ENCODE measurements around the gene KAT2B.

Gene KAT2B

DNA sequence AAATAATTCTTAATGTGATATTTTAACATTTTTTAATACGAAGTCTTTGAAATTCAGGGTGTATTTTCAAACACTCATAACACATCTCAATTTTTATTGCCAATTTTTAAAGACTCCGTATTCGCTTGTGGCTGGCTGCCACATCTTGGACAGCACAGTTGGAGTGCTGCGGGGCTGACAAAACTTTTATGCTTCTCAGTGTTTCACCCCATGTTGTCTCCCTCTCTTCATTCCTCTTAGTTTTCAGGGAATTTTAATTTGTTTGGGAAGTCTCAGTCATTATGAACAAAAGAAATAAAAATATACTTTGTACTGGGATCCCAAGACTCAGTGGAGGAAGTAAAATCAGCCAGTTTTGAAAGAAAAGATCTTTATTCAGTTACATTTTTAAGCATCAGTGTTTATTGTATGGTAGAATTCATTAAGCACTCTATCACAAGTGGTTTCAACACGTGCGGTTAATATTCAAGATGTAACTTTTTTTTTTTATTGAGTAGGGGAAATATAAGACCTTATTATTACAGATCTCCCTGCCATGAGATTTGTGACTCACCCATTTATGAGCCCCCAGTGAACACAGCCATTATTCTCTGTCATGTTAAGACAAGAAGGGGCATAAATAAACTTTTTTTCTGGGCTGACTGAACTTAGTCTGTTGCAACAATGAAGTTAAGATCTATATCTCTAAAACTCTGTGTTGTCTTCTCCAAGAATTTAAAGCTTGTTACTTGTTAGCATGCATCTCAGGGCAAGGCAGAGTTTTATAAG lies 26.8 kb downstream of the KAT2B start:
- DNase-seq: no peak

DNA sequence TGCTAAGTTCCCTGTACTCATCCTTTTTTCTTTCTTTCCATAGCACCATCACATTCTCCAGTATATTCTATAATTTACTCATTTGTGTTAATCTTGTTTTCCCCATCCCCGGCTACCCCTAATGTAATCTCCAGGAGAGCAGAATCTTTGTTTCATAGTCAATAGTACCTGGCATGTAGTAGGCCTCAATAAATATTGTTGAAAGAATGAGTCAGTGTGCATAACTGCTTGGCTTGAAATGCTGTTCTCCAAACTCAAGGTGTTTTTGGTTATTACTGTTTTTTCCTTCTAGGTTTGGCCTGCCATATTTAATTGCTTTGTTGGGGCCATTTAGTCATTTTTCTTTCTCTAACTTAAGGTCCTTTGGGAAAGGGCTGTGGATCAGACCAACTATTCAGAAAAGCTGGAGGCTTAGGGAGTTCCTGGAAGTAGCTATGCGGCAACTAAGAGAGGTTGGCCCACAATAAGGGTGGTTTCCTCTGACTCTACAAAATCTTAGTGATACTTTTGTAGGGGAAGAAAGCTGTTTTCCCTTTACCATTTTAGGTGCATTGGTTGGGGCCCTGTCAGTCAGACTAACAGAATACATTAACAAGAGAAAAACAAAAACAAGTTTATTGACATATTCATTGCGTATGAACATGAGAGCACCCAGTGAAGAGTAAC lies 28.4 kb downstream of the KAT2B start:
- no peak for DNase-seq

DNA sequence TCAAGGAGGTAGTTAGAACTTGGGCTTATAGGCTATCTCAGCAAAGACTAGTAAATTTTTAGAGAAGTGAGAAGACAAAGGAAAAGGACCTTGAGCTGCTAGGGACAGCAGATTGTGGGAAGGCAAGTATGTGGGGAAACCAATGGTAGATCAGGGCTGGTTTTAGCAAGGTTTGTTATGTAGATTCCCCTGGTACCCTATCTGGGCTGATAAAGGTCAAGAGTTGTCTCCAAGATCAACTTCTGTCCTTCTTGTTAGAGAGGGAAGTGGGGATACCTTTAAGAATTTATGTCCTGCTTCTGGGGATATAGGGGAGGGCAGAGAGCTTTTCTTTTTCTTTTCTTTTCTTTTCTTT lies 28.9 kb downstream of the KAT2B start:
- DNase-seq: no peak

DNA sequence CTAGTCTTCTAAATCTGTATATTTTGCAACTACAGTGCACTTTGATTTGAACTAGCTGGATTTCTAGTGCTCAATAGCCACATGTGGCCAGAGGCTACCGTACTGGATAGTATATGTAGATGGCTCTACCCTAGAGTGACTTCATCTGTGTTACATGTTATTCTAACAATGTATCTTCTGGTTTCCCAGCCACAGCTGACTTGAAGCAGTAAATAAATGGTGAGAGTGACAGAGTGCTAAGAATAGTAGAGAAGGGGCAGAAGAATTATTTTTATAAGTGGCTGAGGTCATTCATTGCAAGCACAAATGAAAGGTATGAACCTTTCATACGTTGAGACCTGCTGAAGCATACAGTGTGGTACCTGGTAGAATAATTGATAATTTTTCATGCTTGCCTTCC lies 30.9 kb downstream of the KAT2B start:
- no peak for DNase-seq

DNA sequence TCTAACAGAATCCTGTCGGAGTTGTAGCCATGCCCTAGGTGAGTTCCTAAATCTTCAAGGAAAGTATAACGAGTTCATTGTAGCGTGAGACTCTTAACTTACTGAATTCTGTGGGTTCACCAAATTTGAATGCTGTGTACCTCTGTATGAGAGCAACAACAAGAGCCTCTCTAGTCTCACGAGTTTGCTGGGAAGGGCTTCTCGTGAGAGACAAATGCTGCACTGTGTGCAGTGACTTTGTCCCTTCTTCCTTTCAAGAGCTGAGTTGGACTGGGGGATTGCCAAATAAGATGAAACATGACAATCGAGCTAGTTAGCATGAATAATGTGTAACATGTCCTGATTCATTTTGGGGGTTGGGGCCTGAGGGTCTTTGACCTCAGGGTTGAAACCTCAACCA lies 32.2 kb downstream of the KAT2B start:
- no peak for DNase-seq

DNA sequence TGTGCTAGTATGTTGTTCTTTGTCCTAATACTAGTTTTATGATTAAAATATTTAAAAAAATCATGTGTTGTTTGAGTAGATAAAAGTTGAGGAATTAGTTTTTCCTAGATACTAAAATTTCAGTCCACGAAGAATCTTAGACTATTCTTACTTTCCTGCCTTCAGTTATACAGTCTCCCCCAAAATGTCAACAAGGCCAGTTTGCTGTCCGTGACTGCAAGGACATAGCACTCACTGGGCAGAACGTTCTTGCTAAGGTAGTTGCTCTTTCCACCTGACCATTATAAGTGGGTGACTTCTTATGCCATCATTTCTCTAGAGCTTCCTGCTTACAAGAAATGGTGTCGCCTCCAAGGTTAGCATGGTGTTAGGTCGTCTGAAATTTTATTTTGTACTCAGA lies 32.8 kb downstream of the KAT2B start:
- DNase-seq: no peak

DNA sequence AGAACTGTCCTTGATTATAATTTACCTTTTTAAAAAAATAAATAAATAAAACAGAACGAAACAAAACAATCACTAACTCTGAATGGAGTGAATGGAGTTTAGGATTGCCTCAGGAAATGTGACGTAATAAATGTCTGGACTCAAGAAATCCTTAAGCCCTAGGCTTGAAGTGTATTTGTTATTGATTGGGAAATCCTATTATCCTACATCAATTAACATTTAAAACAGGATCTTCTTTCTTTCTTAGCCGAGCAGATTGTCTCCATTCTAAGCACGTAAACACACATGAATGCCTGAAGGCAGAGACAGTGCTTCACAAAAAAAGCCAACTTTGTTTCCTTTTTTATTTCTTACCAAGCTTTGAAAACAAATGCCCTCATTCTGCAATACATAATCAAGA lies 33.4 kb downstream of the KAT2B start:
- DNase-seq: no peak

DNA sequence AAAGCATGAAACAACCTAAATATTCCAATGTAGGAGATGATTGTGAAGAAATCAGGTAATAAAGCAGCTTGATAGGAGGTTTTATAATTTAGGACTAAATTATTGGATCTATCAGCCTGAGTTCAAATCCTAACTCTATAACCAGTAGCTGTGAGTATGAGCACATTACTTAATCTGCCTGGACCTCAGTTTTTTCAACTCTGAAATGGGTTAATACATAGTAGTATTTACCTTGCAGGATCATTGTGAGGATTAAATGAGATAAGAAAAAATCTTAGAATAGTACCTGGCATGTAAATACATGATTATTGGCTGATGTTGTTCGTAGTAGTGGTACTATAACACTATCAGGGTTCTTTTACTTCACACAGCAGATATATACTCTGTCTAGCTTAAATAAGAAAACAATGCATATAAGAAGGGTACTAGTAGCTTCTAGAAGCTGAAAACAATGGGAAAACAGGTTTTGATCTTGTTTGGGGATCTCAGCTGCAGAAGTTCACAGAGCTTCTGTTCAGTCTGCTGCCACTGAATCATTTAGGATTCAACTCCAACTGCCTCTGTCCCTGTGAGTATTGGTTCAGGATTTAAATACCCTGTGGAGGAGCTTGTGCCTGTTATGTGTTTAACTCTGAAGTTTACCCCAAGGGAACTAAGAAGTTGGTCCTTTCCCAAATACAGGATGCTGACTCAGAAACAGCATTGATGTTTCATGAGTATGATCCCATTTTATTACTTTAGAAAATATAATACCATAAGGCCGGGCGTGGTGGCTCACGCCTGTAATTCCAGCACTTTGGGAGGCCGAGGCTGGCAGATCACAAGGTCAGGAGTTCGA lies 34.2 kb downstream of the KAT2B start:
- no peak for DNase-seq

DNA sequence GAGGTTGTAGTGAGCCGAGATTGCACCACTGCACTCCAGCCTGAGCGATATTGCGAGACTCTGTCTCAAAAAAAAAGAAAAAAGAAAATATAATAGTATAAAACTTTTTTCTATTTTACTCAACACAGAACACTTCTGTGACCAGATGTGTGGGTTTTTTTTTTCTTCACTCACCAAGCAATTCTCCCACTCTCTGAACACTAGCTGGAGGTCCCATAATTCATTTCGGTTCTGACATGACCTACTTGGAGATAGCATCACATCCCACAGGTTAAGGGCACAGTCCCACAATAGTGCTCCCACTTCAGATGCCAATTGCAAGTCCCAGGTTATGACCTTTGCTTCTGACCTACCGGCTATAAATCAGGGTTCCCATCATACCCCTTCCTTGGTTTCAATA lies 35.0 kb downstream of the KAT2B start:
- no peak for DNase-seq

DNA sequence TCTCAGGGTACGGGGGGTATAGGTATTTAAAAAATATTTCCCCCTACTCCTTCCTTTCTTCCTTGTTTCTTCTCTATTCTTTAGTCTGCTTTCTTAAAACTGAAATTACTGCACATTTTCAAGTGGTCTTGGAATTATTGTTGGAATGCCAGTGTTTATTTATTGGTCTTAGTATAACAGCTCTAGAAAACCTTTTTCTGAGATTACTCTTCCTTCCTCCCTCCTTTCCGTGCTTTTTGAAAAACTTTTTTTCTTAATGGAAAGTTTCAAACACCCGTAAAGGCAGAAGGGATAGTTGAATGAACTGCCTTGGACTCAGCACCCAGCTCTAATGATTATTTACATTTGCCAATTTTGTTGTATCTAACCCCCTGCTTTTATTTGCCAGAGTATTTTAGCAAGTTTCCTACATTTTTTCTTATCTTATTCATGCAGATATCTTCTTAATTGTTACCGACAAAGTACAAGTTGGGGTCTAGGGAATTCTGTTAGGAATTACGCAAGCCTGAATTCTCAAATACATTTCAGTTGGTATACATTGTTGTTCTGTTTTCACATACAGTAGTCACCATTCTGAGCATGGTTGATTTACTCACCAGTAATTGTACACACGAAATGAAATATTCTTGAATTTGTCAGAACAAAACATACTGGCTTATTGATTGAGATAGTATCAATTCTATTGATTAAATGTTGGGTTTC lies 36.2 kb downstream of the KAT2B start:
- no peak for DNase-seq

DNA sequence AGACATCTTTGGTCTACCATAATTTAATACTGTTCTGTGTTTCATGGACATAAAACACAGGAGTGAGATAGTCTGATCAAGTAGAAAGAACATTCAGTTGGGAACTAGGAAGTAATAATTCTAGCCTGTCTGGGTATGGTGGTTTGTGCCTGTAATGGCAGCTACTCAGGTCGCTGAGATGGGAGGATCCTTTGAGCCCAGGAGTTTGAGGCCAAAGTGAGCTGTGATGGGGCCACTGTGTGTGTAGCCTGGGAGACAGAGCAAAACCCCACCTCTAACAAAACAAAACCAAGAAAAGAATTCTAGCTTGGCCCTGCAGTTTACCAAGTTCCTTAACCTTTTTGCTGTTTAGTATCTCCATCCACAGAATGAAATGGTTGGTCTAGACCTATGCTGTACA lies 36.8 kb downstream of the KAT2B start:
- no peak for DNase-seq

DNA sequence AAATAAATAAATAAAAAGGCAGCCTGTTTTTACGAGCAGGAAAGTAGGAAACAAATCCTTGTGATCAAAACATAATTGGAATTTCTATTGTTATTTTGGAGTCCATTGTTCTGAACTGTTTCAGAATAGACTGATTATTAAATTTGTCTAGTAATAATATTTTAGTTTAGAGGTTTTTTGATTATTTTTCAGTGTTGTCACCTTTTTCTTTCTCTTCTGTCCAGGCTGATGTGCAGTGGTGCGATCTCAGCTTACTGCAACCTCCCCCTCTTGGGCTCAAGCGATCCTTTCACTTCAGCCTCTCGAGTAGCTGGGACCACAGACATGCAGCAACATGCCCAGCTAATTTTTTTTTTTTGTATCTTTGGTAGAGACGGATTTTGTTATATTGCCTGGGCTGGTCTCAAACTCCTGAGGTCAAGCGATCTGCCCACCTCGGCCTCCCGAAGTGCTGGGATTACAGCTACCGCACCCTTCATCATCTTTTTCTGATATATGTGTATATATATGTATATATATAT lies 38.0 kb downstream of the KAT2B start:
- no peak for DNase-seq

DNA sequence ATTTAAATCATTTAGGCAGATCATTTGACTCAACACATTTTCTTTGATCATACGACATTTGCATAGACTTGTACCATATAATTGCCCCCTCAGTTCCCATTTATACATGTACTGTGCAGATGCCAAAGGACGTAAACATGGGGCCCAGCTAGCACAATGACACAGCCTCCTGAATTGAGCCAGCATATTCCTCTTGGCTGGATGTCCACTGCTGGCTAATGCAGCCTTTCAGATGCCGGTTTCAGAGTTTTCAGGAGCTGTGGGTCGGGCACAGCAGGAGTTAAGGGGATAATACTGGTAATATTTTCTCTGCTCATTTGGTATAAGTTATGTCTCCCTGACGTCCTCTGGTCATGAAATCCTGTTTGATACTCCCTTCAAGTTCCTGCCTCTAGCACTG lies 39.4 kb downstream of the KAT2B start:
- DNase-seq: no peak

DNA sequence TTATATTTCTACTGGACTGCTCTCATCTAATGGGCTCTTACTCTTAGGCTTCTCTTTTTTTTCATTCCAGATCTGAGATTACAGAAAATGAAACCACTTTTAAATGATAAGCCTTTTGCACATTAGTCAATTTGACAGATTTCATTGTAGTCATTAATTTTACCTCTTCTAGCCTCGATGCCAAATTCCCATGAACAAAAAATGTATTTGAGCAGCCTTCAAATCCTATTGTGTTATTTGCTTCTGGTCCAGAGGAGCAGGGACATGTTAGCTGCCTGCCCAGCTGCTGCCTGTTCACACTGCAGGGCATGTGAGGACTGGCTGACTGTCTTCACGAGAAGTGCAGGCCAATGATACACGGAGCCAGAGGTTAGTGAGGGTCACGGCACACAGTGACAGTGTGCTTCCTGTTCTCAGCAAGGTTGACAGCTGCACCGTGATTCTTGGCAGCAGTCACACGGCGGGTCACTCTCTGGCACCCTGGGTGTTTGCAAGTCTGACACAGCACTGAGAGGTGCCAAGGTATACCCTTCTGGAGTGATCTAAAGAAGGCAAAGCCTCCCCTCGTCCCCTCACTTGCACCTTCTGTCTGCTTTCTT lies 40.8 kb downstream of the KAT2B start:
- DNase-seq: peak in 1 of 2 experiments; percentile 51

DNA sequence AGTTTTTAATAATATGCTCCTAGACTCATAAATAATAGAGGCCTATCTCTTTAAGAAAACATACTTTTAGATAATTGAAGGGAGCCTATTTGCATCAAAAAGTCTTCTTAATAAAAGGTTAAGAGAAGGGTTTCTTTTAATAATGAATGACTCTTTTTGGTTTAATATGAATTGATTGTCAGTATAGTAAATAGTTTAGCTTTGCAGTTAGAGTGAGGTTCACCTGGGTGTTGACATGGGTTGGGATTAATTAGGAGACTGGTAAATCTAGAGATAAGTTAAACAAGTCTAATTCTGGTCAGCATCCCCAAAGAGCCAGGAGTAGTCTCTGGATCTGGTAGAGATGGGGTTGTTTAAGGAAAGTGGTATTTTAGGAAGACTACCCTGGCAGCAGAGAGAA lies 43.0 kb downstream of the KAT2B start:
- no peak for DNase-seq

DNA sequence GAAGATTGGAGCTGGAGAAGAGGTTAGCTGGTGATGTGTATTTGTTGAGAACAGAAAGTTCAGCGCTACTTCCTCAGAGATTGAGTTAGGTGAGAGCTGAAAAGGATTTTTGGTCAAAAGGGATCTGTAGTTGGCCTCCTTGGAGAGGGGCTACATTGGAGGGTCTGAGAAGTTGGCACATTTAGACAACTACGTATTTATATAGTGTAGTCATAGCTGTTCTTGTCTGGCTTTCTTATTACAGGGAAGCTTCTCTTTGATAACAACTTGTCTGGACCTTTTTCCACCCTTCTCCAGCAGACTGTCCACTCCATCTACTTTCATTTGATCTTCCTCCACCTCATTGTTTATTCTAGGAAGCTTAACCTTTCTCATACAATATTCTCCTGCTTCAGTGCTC lies 43.7 kb downstream of the KAT2B start:
- DNase-seq: no peak

DNA sequence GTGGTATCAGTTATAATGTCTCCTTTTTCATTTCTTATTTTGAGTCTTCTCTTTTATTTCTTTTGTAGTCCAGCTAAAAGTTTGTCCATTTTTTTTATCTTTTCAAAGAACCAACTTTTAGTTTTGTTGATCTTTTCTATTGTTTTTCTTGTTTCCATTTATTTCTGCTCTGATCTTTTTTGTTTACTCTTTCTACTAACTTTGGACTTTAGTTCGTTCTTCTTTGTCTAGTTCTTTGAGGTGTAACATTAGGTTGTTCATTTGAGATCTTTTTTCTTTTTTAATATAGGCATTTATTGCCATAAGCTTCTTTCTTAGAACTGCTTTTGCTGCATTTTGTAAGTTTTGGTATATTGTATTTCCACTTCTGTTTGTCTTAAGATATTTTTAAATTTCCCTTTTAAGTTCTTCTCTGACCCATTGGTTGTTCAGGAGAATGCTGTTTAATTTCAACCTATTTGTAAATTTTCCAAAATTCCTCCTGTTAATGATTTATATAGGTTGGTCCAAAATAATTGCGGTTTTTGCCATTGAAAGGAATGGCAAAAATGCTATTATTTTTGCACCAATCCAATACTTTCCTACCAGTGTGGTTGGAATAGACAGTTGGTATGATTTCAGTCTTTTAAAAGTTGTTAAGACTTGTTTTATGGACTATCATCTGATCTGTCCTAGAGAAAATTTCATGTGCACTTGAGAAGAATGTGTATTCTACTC lies 51.2 kb downstream of the KAT2B start:
- no peak for DNase-seq

DNA sequence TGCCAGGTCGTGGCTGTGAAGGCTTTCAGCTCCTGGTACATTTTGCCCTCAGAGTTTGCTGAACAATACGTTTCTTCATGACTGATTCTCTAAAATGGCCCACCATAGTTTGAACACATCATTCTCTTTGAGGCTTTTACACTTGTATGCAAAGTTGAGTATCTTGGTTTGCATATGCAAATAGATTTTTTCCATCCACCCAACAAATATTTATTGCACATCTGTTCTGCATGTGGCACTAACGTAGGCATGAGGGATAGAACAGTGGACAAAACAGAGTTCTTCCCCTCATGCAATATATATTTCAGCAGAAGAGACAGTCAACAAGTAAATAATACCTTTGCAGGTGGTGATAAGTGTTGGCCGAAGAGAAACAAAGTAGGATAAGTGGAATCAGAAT lies 55.2 kb downstream of the KAT2B start:
- no peak for DNase-seq

DNA sequence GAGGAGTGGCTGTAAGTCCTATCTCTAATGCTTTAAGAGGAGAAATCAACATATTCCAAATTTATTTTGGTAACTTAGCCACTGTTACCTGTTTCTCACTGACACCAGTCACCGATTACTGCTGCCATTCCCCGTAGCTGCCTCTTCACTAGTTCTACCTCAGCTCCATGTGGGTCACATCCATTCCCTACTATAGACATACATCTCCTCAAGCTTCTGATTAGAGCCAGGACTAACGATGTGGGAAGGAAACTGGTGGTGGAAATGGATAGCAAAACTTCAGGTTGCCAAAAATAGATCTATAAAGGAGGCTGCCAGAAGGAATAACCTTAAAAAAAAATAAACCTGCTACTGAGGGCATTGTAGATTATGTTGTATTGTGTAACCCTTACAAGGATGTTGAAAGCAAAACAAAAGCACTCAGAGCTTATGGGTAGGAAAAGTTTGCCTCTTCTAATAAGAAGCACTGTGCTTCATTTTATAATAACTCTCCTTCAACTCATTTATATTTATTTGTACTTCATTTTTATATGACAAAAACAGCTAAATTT lies 56.0 kb downstream of the KAT2B start:
- no peak for DNase-seq

DNA sequence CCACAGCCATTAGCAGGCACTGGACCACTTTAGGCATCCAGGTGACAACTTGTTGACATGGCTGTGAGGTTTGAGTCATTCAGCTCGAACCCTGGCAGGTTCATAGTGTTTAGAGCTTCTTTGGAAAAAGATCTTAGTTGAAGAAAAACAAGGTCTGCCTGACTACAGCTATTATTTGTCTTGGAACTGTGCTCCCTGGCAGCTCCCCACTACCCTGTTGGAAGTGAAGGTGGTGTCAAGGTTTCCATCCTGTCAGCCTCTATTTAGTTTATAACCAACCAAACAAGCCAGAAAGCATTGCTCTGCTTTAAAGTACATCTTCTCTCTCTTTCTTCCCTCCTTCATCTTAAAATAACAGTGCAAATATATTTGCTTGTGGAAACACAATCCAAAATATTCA lies 56.8 kb downstream of the KAT2B start:
- no peak for DNase-seq

DNA sequence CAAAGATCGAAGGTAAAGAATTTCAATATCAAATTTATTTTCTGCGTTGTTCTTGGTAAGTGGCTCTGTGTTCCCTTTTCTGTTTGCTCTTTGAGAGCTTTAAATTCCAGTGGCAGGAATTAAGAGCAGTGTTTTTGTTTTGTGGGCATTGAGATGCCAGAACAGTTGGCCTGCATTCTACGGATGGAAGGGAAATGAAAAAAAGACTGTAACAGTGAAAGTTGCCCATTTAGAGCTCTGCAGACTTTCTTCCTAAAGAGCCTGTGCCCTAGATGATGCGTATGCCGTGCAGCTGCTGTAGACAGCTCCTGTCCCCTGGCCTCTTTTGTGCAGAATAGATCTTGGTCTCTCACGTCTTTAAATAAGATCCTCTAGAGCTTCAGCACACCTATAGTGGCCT lies 58.8 kb downstream of the KAT2B start:
- no peak for DNase-seq

DNA sequence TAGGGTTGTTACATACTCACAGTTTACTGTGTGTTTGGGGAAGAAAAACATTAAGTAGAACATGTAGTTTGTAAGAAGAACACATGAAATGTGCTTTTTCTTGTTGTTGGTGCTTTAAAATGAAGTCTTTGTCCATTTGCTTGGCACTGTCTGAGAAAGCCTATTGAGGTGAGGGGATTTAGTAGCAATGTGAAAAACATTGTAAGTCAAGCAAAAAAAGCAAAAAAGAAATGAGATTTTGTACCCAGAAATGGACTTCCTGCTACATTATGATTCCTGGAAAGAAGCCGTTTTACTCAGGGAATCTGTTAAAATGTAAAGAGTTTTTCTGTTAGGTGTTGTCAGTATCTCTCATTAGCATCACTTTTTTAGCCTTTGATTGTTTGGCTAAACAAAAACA lies 59.9 kb downstream of the KAT2B start:
- DNase-seq: no peak
